ENCODE data around the gene MRPL10.

The MRPL10 gene

DNA sequence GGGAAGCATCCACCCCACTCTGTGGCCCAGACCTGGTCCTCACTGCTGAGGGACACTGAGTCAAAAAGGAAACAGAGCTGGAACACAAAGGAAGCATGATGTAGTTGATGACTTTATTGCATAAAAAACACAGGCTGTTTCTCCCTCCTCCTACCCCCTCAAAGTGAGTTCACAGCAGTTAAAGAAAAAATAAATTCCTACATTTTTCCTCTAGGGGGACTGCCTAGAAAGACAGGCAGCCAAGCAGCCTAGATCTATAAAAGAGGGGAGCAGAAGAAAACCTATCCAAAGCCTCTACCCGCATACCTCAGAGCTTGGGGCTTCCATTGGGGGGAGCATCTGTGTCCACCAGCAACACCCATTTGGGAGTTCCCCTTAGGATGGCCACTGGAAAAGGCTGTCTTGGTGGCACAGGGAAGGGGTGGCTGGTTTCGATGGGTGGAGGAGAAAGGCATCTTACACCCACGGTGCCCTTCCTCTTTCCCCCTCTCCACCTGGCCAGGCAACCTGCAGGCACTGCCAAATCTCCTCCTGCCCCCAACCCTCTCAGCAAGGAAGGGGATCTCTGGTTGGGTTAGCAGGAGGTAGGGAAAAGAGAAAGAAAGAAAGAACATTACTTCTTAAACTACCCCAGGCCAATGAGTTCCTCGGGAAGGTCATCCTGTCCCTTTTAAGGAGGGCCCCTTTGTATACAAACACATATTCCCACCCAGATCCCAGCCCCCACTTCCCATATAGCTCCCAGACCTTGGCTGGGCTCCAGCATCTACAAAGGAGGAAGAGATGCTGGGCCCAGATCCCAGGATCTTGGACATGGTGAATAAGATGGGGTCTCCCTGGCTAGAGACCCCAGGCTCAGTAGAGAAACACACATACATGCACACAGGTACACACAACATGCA is 13.7 kb upstream of the MRPL10 start:
- Histone ChIP-seq H3K27me3 (ENCODE audit: insufficient read depth, poor library complexity, severe bottlenecking) (peaks cover 42% of the 10 kb centered on the region), H3K27ac (replicated peaks) (no peak overlapping the region), H3K4me3 (replicated peaks; ENCODE audit: insufficient read depth, low read length) (no peak overlapping the region)
- TF ChIP-seq, protein P1, sequence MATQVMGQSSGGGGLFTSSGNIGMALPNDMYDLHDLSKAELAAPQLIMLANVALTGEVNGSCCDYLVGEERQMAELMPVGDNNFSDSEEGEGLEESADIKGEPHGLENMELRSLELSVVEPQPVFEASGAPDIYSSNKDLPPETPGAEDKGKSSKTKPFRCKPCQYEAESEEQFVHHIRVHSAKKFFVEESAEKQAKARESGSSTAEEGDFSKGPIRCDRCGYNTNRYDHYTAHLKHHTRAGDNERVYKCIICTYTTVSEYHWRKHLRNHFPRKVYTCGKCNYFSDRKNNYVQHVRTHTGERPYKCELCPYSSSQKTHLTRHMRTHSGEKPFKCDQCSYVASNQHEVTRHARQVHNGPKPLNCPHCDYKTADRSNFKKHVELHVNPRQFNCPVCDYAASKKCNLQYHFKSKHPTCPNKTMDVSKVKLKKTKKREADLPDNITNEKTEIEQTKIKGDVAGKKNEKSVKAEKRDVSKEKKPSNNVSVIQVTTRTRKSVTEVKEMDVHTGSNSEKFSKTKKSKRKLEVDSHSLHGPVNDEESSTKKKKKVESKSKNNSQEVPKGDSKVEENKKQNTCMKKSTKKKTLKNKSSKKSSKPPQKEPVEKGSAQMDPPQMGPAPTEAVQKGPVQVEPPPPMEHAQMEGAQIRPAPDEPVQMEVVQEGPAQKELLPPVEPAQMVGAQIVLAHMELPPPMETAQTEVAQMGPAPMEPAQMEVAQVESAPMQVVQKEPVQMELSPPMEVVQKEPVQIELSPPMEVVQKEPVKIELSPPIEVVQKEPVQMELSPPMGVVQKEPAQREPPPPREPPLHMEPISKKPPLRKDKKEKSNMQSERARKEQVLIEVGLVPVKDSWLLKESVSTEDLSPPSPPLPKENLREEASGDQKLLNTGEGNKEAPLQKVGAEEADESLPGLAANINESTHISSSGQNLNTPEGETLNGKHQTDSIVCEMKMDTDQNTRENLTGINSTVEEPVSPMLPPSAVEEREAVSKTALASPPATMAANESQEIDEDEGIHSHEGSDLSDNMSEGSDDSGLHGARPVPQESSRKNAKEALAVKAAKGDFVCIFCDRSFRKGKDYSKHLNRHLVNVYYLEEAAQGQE (IDR thresholded peaks at IDR 0.05; ENCODE audit: insufficient replicate concordance, low read depth) = no peak
- no peak for TF ChIP-seq POLR2AphosphoS5 (IDR thresholded peaks at IDR 0.05; ENCODE audit: low read depth)
- TF ChIP-seq SPI1 (IDR thresholded peaks at IDR 0.05; ENCODE audit: borderline replicate concordance, low read depth) = no peak
- TF ChIP-seq GABPA (IDR thresholded peaks at IDR 0.05; ENCODE audit: low read depth) = no peak
- TF ChIP-seq, protein P2, sequence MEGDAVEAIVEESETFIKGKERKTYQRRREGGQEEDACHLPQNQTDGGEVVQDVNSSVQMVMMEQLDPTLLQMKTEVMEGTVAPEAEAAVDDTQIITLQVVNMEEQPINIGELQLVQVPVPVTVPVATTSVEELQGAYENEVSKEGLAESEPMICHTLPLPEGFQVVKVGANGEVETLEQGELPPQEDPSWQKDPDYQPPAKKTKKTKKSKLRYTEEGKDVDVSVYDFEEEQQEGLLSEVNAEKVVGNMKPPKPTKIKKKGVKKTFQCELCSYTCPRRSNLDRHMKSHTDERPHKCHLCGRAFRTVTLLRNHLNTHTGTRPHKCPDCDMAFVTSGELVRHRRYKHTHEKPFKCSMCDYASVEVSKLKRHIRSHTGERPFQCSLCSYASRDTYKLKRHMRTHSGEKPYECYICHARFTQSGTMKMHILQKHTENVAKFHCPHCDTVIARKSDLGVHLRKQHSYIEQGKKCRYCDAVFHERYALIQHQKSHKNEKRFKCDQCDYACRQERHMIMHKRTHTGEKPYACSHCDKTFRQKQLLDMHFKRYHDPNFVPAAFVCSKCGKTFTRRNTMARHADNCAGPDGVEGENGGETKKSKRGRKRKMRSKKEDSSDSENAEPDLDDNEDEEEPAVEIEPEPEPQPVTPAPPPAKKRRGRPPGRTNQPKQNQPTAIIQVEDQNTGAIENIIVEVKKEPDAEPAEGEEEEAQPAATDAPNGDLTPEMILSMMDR (IDR thresholded peaks at IDR 0.05; ENCODE audit: insufficient read depth, low read length) = no peak
- no peak for DNase-seq (ENCODE audit: low read depth in 1 of 2, low spot score in 1 of 2)

DNA sequence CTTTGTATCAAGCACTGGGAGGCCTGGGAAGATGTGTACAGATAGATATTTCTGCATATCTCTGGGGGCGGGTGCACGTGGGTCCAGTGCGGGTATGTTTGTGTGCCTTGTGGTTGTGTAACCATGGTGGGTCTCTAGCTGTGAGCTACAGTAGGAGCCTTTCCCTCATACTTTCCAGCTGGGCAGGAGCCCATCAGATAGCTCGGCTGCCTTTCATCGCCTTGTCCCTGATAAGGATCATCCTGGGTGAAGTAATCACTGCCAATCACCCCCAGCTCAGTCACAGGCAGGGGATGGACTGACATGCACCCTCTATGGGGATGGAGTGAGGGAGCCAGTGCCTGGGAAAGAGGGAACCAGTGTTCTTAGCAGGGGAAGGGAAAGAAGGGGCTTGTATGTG is 12.9 kb upstream of the MRPL10 start:
- H3K27me3 ChIP-seq (ENCODE audit: insufficient read depth, poor library complexity, severe bottlenecking) = peaks cover 34% of the 10 kb centered on the region
- no peak for DNase-seq (ENCODE audit: low read depth in 1 of 2, low spot score in 1 of 2)

DNA sequence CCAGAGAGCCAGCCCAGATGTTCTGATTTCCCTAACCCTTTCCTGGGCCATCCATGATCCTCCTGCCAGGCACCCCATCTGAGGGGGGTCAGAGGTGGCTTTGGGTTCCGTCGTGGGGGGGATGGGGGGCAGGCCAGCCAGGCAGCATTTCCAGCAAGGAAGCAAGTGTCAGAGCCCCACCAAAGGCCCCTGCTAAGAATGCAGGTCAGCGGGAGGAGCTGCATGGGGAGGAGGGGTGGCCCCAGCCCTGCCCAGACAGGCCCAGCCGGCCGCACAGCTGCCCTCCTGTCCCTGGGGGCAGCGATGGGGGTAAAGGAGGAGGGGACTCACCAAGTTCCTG is 12.0 kb upstream of the MRPL10 start:
- H3K27me3 ChIP-seq (ENCODE audit: insufficient read depth, poor library complexity, severe bottlenecking) = peaks cover 25% of the 10 kb centered on the region
- no peak for TF ChIP-seq GABPA (IDR thresholded peaks at IDR 0.05; ENCODE audit: low read depth)
- TF ChIP-seq, protein P1 (IDR thresholded peaks at IDR 0.05; ENCODE audit: insufficient replicate concordance, low read depth) = no peak
- no peak for TF ChIP-seq POLR2AphosphoS5 (IDR thresholded peaks at IDR 0.05; ENCODE audit: low read depth)
- no peak for TF ChIP-seq SPI1 (IDR thresholded peaks at IDR 0.05; ENCODE audit: borderline replicate concordance, low read depth)
- TF ChIP-seq, protein P2 (IDR thresholded peaks at IDR 0.05; ENCODE audit: insufficient read depth, low read length) = no peak
- DNase-seq (ENCODE audit: low read depth in 1 of 2, low spot score in 1 of 2) = no peak
- no peak overlapping the region for H3K4me3 ChIP-seq (replicated peaks; ENCODE audit: insufficient read depth, low read length)
- no peak overlapping the region for H3K27ac ChIP-seq (replicated peaks)

More for the DNA sequence above, 12.9 kb upstream of the MRPL10 start:
- no peak for TF ChIP-seq GABPA (IDR thresholded peaks at IDR 0.05; ENCODE audit: low read depth)
- no peak for TF ChIP-seq POLR2AphosphoS5 (IDR thresholded peaks at IDR 0.05; ENCODE audit: low read depth)
- TF ChIP-seq SPI1 (IDR thresholded peaks at IDR 0.05; ENCODE audit: borderline replicate concordance, low read depth) = no peak
- Histone ChIP-seq H3K4me3 (replicated peaks; ENCODE audit: insufficient read depth, low read length) (no peak overlapping the region), H3K27ac (replicated peaks) (no peak overlapping the region)

DNA sequence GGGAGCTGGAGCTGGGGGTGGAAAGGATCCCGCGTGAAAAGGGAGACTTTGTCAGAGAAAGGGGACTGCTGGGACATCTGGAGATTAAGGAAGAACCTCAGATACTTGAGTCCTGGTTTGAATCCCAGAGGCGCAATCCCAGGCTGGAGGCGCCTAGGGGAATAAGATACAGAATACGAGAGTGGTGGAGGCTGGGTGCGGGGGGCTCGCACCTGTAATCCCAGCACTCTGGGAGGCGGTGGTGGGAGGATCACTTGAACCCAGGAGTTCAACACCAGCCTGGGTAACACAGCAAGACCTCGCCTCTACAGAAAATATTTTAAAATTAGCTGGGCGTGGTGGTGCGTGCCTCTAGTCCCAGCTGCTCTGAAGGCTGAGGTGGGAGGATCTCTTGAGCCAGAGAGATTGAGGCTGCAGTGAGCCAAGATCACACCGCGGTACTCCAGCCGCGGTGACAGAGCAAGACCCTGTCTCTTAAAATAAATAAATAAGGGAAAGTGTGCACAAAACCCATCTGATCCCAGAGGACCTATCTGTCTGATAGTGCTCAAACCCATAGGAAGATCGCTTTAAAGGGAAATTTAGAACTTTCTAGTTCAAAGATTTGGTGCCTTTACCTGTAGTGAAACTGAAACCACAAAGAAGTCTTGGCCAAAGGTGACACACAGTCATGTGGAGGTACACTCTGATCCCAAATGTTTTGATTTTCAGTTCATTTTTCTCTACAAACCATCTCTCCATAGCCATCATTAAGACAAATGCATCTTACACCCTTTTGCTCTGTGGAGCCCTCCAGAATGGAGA is 10.3 kb upstream of the MRPL10 start:
- Histone ChIP-seq H3K4me3 (replicated peaks; ENCODE audit: insufficient read depth, low read length) (no peak overlapping the region), H3K27ac (replicated peaks) (no peak overlapping the region), H3K27me3 (ENCODE audit: insufficient read depth, poor library complexity, severe bottlenecking) (peaks cover 9% of the 10 kb centered on the region)
- DNase-seq (ENCODE audit: low read depth in 1 of 2, low spot score in 1 of 2) = no peak
- TF ChIP-seq GABPA (IDR thresholded peaks at IDR 0.05; ENCODE audit: low read depth) = no peak
- TF ChIP-seq, protein P1 (IDR thresholded peaks at IDR 0.05; ENCODE audit: insufficient replicate concordance, low read depth) = no peak
- TF ChIP-seq, protein P2 (IDR thresholded peaks at IDR 0.05; ENCODE audit: insufficient read depth, low read length) = no peak
- no peak for TF ChIP-seq SPI1 (IDR thresholded peaks at IDR 0.05; ENCODE audit: borderline replicate concordance, low read depth)
- TF ChIP-seq POLR2AphosphoS5 (IDR thresholded peaks at IDR 0.05; ENCODE audit: low read depth) = no peak
